CD14-positive monocyte (primary cell): Measurements from ENCODE around the gene EID1. TPM values are rescaled to one million over a fixed set of nuclear protein-coding genes. Genes with fewer than 3 reads are reported as not detected.

Source experiments
- DNase-seq, 3 donors: peaks; one replicate each; pipeline ENCODE4 v3.0.0-alpha.2; 2011 to 2022
- H2AFZ ChIP-seq: 2 replicates; pipeline ENCODE4 v1.6.0; 2012; ENCODE audit warnings: mild to moderate bottlenecking, low read depth, low read length, inconsistent platforms; ENCODE audit not compliant: insufficient read depth, poor library complexity, severe bottlenecking
- H3K27ac ChIP-seq, 2 donors: 1 replicate in 1 of 2; 2 replicates in 1 of 2; pipeline ENCODE4 v1.5.1; 2012 to 2013; ENCODE audit warnings: low read length in 2 of 2, control low read depth in 1 of 2, inconsistent platforms in 1 of 2, low read depth in 1 of 2, mild to moderate bottlenecking in 1 of 2
- H3K27me3 ChIP-seq, 2 donors: one replicate each; pipeline versions ENCODE4 v1.6.0 to v1.6.1; 2011 to 2013; ENCODE audit warnings: low read length in 2 of 2; ENCODE audit not compliant: control insufficient read depth in 2 of 2, insufficient read depth in 2 of 2
- H3K36me3 ChIP-seq, 2 donors: replicated peaks in 1 of 2; 1 replicate in 1 of 2; 2 replicates in 1 of 2; pipeline versions ENCODE4 v1.5.1 to v1.6.1; 2012 to 2013; ENCODE audit warnings: low read length in 2 of 2, control low read depth in 1 of 2, inconsistent platforms in 1 of 2, mild to moderate bottlenecking in 1 of 2; ENCODE audit not compliant: insufficient read depth in 2 of 2, control insufficient read depth in 1 of 2
- H3K4me1 ChIP-seq, 2 donors: 1 replicate in 1 of 2; 2 replicates in 1 of 2; pipeline versions ENCODE4 v1.5.1 to v1.6.1; 2012 to 2013; ENCODE audit warnings: low read length in 2 of 2, control low read depth in 1 of 2, inconsistent platforms in 1 of 2, mild to moderate bottlenecking in 1 of 2, moderate library complexity in 1 of 2; ENCODE audit not compliant: insufficient read depth in 2 of 2, control insufficient read depth in 1 of 2
- H3K4me2 ChIP-seq: replicated peaks from 2 replicates; pipeline ENCODE3; 2012; ENCODE audit warnings: low read length, moderate library complexity, mild to moderate bottlenecking; ENCODE audit not compliant: poor library complexity, severe bottlenecking; ENCODE audit errors: extremely low read depth
- H3K4me3 ChIP-seq, 3 experiments: fragments of 200-600 bp in 1 of 3; sonication (generic) in 1 of 3; replicated peaks in 1 of 3; 1 replicate in 2 of 3; 2 replicates in 1 of 3; pipeline ENCODE4 v1.5.1; 2011 to 2013; ENCODE audit warnings: low read length in 3 of 3, mild to moderate bottlenecking in 3 of 3, control low read depth in 2 of 3, low read depth in 2 of 3, inconsistent platforms in 1 of 3, moderate library complexity in 1 of 3
- H3K79me2 ChIP-seq: 2 replicates; pipeline ENCODE4 v1.6.0; 2012; ENCODE audit warnings: mild to moderate bottlenecking, control low read depth, inconsistent platforms, low read length, moderate library complexity; ENCODE audit not compliant: insufficient read depth
- H3K9ac ChIP-seq: 2 replicates; pipeline ENCODE4 v1.6.0; 2017; ENCODE audit warnings: low read length, mild to moderate bottlenecking; ENCODE audit not compliant: insufficient read depth, poor library complexity, severe bottlenecking
- H3K9me3 ChIP-seq, 2 donors: replicated peaks in 1 of 2; 1 replicate in 1 of 2; 2 replicates in 1 of 2; pipeline versions ENCODE4 v1.5.1 to v1.6.1; 2012 to 2013; ENCODE audit warnings: low read length in 2 of 2, control low read depth in 1 of 2; ENCODE audit not compliant: control insufficient read depth in 1 of 2, insufficient read depth in 1 of 2
- H4K20me1 ChIP-seq: 2 replicates; pipeline ENCODE4 v1.6.0; 2012; ENCODE audit warnings: mild to moderate bottlenecking, low read length, control low read depth, moderate library complexity; ENCODE audit not compliant: insufficient read depth
- H3K27ac Mint-ChIP-seq, 7 donors: one replicate each; pipeline ENCODE4 v1.8.0; 2020; ENCODE audit warnings: mild to moderate bottlenecking in 7 of 7, mixed read lengths in 7 of 7, moderate library complexity in 6 of 7, inconsistent platforms in 2 of 7
- H3K27me3 Mint-ChIP-seq, 3 donors: one replicate each; pipeline ENCODE4 v1.8.0; 2021 to 2022; ENCODE audit warnings: low read depth in 3 of 3, mild to moderate bottlenecking in 3 of 3, mixed read lengths in 3 of 3, moderate library complexity in 3 of 3, inconsistent platforms in 1 of 3
- H3K36me3 Mint-ChIP-seq, 2 donors: one replicate each; pipeline ENCODE4 v1.8.0; 2020; ENCODE audit warnings: mixed read lengths in 2 of 2, inconsistent platforms in 1 of 2, mild to moderate bottlenecking in 1 of 2
- H3K4me1 Mint-ChIP-seq: one replicate; pipeline ENCODE4 v1.8.0; 2020; ENCODE audit warnings: mild to moderate bottlenecking, mixed read lengths
- H3K4me3 Mint-ChIP-seq, 2 donors: one replicate each; pipeline ENCODE4 v1.8.0; 2020; ENCODE audit warnings: mild to moderate bottlenecking in 2 of 2, mixed read lengths in 2 of 2, moderate library complexity in 1 of 2
- H3K9me3 Mint-ChIP-seq, 7 donors: one replicate each; pipeline ENCODE4 v1.8.0; 2020 to 2022; ENCODE audit warnings: mixed read lengths in 7 of 7, mild to moderate bottlenecking in 6 of 7, moderate library complexity in 6 of 7, inconsistent platforms in 2 of 7
- WGBS: methylation state at CpG from one replicate; pipeline ENCODE4 v1.1.5; 2013; ENCODE audit warnings: missing lambda C conversion rate; ENCODE audit not compliant: insufficient coverage; 5-methylcytosine and 5-hydroxymethylcytosine counted together
- intact Hi-C, 2 donors: fragments of 100-400 bp; cut with micrococcal nuclease; formaldehyde crosslinking; loops; one replicate each; pipeline versions ENCODE4 v1.15.0 to v1.15.1; 2023
- polyA plus RNA-seq, 3 donors: library from polyadenylated mRNA; depleted of rRNA in 1 of 3; unstranded in 2 of 3; stranded (reverse) in 1 of 3; fragments of 300-500 nt in 2 of 3; fragments of >200 nt in 1 of 3; fragmentation: Illumina TruSeq in 2 of 3; gene quantifications; 1 replicate in 2 of 3; 2 replicates in 1 of 3; pipeline ENCODE4 v1.2.3, GENCODE V29; 2012 to 2021
- TF ChIP-seq, protein P1 (sequence below): fragments of 200-600 bp; IDR thresholded peaks from one replicate; pipeline ENCODE4 v1.8.0; 2022; ENCODE audit warnings: antibody characterized with exemption, mild to moderate bottlenecking

The EID1 gene
- polyA plus RNA-seq, 3 donors = 41.2 to 182 (median 181) TPM

- TF ChIP-seq, protein P1, sequence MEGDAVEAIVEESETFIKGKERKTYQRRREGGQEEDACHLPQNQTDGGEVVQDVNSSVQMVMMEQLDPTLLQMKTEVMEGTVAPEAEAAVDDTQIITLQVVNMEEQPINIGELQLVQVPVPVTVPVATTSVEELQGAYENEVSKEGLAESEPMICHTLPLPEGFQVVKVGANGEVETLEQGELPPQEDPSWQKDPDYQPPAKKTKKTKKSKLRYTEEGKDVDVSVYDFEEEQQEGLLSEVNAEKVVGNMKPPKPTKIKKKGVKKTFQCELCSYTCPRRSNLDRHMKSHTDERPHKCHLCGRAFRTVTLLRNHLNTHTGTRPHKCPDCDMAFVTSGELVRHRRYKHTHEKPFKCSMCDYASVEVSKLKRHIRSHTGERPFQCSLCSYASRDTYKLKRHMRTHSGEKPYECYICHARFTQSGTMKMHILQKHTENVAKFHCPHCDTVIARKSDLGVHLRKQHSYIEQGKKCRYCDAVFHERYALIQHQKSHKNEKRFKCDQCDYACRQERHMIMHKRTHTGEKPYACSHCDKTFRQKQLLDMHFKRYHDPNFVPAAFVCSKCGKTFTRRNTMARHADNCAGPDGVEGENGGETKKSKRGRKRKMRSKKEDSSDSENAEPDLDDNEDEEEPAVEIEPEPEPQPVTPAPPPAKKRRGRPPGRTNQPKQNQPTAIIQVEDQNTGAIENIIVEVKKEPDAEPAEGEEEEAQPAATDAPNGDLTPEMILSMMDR = no peak
- no peak overlapping the region for H3K4me3 Mint-ChIP-seq
- WGBS = 94% methylated on average over 2 of the region's 3 CpGs
- H3K27ac ChIP-seq = no peak overlapping the region
- no peaks in the 10 kb centered on the region for H3K36me3 Mint-ChIP-seq
- H2AFZ ChIP-seq = no peak overlapping the region
- no peaks in the 10 kb centered on the region for H3K79me2 ChIP-seq
- no peaks in the 10 kb centered on the region for H3K4me1 ChIP-seq
- H3K9me3 ChIP-seq = no peaks in the 10 kb centered on the region
- no peaks in the 10 kb centered on the region for H3K27me3 ChIP-seq
- intact Hi-C loops = no loop called here
- no peaks in the 10 kb centered on the region for H3K4me1 Mint-ChIP-seq
- peaks cover 1 to 6% (median 4%) of the 10 kb centered on the region in 3 donors for H3K27me3 Mint-ChIP-seq
- no peak overlapping the region for H3K9ac ChIP-seq
- no peak overlapping the region for H3K4me2 ChIP-seq
- H3K27ac Mint-ChIP-seq = no peak overlapping the region
- no peaks in the 10 kb centered on the region for H3K36me3 ChIP-seq
- H4K20me1 ChIP-seq = no peaks in the 10 kb centered on the region
- peaks cover 0 to 3% (median 1%) of the 10 kb centered on the region in 7 donors for H3K9me3 Mint-ChIP-seq
- DNase-seq = no peak
- H3K4me3 ChIP-seq = no peak overlapping the region
Measured at GRCh38 chr15:48915861-48916260, 37.9 kb downstream of the EID1 start.

DNA sequence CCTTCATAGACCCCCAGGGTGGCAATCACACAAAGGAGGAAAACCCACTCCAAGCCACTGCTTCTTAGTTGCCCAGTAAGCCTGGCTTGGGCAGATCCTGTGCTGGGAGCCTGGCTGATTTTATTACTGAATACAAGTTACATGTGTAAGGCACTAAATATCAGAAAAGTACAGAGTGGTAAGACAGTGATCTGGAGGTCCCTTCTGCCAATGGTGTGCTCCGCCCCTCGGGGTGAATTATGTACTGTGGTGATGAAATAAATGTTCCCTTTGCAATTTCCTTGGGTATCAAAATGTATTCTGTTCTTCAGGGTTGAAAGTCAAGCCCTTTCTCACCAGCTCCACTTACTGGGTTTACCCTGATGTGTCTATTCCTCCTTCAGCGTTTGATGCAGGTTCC lies 38.8 kb downstream of the EID1 start:
- no peak overlapping the region for H3K4me2 ChIP-seq
- Mint-ChIP-seq H3K27me3 (peaks cover 1 to 6% (median 4%) of the 10 kb centered on the region in 3 donors), H3K36me3 (no peaks in the 10 kb centered on the region), H3K27ac (no peak overlapping the region), H3K9me3 (peaks cover 0 to 3% (median 1%) of the 10 kb centered on the region in 7 donors), H3K4me3 (no peak overlapping the region), H3K4me1 (no peaks in the 10 kb centered on the region)
- no peak overlapping the region for H2AFZ ChIP-seq
- no peak for DNase-seq
- H3K4me3 ChIP-seq = no peak overlapping the region
- H4K20me1 ChIP-seq = no peaks in the 10 kb centered on the region
- H3K27me3 ChIP-seq = no peaks in the 10 kb centered on the region
- no peaks in the 10 kb centered on the region for H3K4me1 ChIP-seq
- H3K9ac ChIP-seq = no peak overlapping the region
- H3K27ac ChIP-seq = no peak overlapping the region
- H3K9me3 ChIP-seq = no peaks in the 10 kb centered on the region
- H3K36me3 ChIP-seq = no peaks in the 10 kb centered on the region
- intact Hi-C loops = no loop called here
- TF ChIP-seq, protein P1 = no peak
- WGBS = no CpG with 5 or more reads among the region's 3 CpGs
- no peaks in the 10 kb centered on the region for H3K79me2 ChIP-seq
